ENCODE measurements around the gene SMIM1.

The SMIM1 gene

GRCh38 chr1:3767328-3767925 lies 5.1 kb upstream of the SMIM1 start:
- no peak for TF ChIP-seq CTCF (conservative IDR thresholded peaks at IDR 0.05; ENCODE audit: low read depth, low read length)
- DNase-seq (ENCODE audit: low read depth) = no peak
- no peak overlapping the region for H3K4me3 ChIP-seq (ENCODE audit: low read depth, low read length)

DNA sequence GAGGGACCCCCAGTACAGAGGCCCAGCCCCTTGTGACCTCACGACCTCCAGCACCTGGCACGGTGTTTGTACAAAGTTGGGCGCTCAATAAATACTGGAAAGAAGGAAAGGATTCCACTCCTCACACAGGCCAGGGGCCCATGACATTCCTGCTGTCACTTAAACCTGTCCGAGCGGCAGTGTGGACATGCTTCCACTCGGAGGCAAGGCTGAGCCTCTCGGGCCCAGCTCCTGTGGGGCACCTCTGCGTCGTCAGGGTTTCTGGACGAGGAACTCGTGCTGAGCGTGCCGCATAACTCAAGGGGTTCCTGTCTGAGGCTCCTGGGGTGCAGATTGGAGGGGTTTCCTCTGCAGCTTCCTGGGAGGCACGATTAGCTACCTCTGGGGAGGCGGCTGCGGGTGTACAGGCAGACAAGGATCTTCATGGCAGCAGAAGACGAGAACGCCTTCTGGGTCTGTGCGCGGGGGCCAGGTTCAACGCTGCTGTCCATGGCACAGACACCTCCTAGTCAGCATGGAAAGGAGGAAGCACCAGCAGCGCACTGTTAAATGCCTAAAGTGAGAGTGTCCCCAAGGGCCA lies 3.6 kb upstream of the SMIM1 start:
- no peak overlapping the region for H3K4me3 ChIP-seq (ENCODE audit: low read depth, low read length)
- TF ChIP-seq CTCF (conservative IDR thresholded peaks at IDR 0.05; ENCODE audit: low read depth, low read length) = no peak
- DNase-seq (ENCODE audit: low read depth) = no peak

- no peak overlapping the region for H3K4me3 ChIP-seq (ENCODE audit: low read depth, low read length)
- no peak for TF ChIP-seq CTCF (conservative IDR thresholded peaks at IDR 0.05; ENCODE audit: low read depth, low read length)
- no peak for DNase-seq (ENCODE audit: low read depth)
These were observed 2.3 kb upstream of the SMIM1 start for GRCh38 chr1:3770047-3770765.

- H3K4me3 ChIP-seq (ENCODE audit: low read depth, low read length) = peak overlapping the region; percentile 60
- no peak for DNase-seq (ENCODE audit: low read depth)
- TF ChIP-seq CTCF (conservative IDR thresholded peaks at IDR 0.05; ENCODE audit: low read depth, low read length) = no peak
These were observed 1.2 kb upstream of the SMIM1 start for GRCh38 chr1:3771108-3772026.

- peak; percentile 77 for DNase-seq (ENCODE audit: low read depth)
- no peak for TF ChIP-seq CTCF (conservative IDR thresholded peaks at IDR 0.05; ENCODE audit: low read depth, low read length)
- peak overlapping the region; percentile 60 for H3K4me3 ChIP-seq (ENCODE audit: low read depth, low read length)
These were observed 378 bp upstream of the SMIM1 start for GRCh38 chr1:3772027-3772714.

DNA sequence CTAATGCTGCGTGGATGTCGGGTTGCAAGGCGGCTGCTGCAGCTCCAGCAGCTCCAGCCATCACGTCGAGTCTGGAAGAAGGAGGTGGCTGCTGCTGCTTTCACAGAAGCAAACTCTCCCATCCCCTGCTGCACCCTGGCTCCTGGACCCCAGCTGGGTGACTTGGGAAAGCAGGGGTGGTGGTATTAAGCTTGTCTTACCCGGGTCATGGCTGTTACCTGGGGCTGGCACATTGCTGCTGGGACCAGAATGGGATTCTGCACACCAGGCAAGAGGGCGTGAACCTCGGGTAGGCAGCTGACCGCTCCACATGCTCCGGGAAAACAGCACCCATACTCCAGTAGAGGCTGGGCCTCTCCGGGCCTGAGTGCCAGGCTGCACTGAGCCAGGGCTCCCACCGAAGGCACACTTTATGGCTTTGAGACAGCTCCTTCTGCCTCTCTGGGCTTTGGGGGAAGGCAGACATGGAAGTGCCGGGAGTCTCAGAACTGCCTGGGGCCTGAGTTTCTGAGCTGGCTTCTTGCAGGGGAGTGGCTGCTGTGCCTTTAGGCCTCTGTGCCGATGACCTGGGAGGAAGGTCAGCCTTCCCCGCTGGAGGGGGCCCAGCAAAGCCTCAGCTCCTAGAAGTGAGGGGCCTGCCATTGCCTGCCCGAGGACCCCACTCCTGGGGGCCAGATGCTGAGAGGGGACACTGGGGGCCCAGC lies 1.2 kb downstream of the SMIM1 start:
- no peak for TF ChIP-seq CTCF (conservative IDR thresholded peaks at IDR 0.05; ENCODE audit: low read depth, low read length)
- DNase-seq (ENCODE audit: low read depth) = no peak
- H3K4me3 ChIP-seq (ENCODE audit: low read depth, low read length) = no peak overlapping the region

Data from choroid plexus epithelial cell (primary cell).